HG03064 (cell line): ENCODE results near the gene CCDC178.

Experiments used
- ATAC-seq: cut with Tn5 transposase; IDR thresholded peaks from one replicate; pipeline ENCODE4 v1.9.1; 2021; ENCODE audit warnings: low read depth; ENCODE audit not compliant: unreplicated experiment

Gene CCDC178

GRCh38 chr18:33146014-33146413 lies 294.5 kb downstream of the CCDC178 start:
- no peak for ATAC-seq

GRCh38 chr18:33135951-33136660 lies 304.4 kb downstream of the CCDC178 start:
- no peak for ATAC-seq

GRCh38 chr18:33132657-33133056 lies 307.9 kb downstream of the CCDC178 start:
- no peak for ATAC-seq

GRCh38 chr18:33128581-33128980 lies 311.9 kb downstream of the CCDC178 start:
- ATAC-seq, result no peak

- ATAC-seq, result no peak
These were observed 316.5 kb downstream of the CCDC178 start for GRCh38 chr18:33123862-33124518.

- no peak for ATAC-seq
These were observed 324.1 kb downstream of the CCDC178 start for GRCh38 chr18:33116376-33116775.

GRCh38 chr18:33115917-33116316 lies 324.6 kb downstream of the CCDC178 start:
- no peak for ATAC-seq

- ATAC-seq, result no peak
These were observed 325.0 kb downstream of the CCDC178 start for GRCh38 chr18:33115476-33115875.

GRCh38 chr18:33114749-33115148 lies 325.8 kb downstream of the CCDC178 start:
- ATAC-seq, result no peak

GRCh38 chr18:33113416-33113815 lies 327.1 kb downstream of the CCDC178 start:
- ATAC-seq, result no peak

GRCh38 chr18:33107511-33107910 lies 333.0 kb downstream of the CCDC178 start:
- no peak for ATAC-seq

GRCh38 chr18:33101316-33101715 lies 339.2 kb downstream of the CCDC178 start:
- no peak for ATAC-seq

GRCh38 chr18:33099626-33100025 lies 340.9 kb downstream of the CCDC178 start:
- ATAC-seq, result no peak

GRCh38 chr18:33097126-33097525 lies 343.4 kb downstream of the CCDC178 start:
- ATAC-seq, result no peak

- ATAC-seq, result no peak
These were observed 350.1 kb downstream of the CCDC178 start for GRCh38 chr18:33090461-33090860.

GRCh38 chr18:33076601-33077000 lies 363.9 kb downstream of the CCDC178 start:
- no peak for ATAC-seq

- no peak for ATAC-seq
These were observed 366.4 kb downstream of the CCDC178 start for GRCh38 chr18:33074125-33074524.

- no peak for ATAC-seq
These were observed 377.6 kb downstream of the CCDC178 start for GRCh38 chr18:33062834-33063364.

GRCh38 chr18:33052886-33053285 lies 387.6 kb downstream of the CCDC178 start:
- no peak for ATAC-seq

GRCh38 chr18:33051407-33051806 lies 389.1 kb downstream of the CCDC178 start:
- no peak for ATAC-seq

- no peak for ATAC-seq
These were observed 400.3 kb downstream of the CCDC178 start for GRCh38 chr18:33040213-33040612.

GRCh38 chr18:33034945-33035344 lies 405.6 kb downstream of the CCDC178 start:
- ATAC-seq, result no peak
